Liver (tissue), 3 donors: ENCODE results near the gene MSGN1.

Source experiments
- RAD21 ChIP-seq, 2 donors: IDR thresholded peaks; 2 replicates each; pipeline ENCODE4 v1.6.1; 2016; ENCODE audit warnings: antibody characterized with exemption in 2 of 2, mild to moderate bottlenecking in 2 of 2
- RXRA ChIP-seq, 2 donors: IDR thresholded peaks; 2 replicates each; pipeline ENCODE4 v1.6.1; 2017 to 2018; ENCODE audit warnings: antibody characterized with exemption in 2 of 2, mild to moderate bottlenecking in 1 of 2
- SP1 ChIP-seq: IDR thresholded peaks from 2 replicates; pipeline ENCODE4 v1.6.1; 2018; ENCODE audit warnings: antibody characterized with exemption, mild to moderate bottlenecking
- TF ChIP-seq, protein P1 (sequence below): fragments of 150-350 bp; IDR thresholded peaks from 2 replicates; pipeline ENCODE4 v1.5.1; 2017; ENCODE audit warnings: improper control_type of control experiment, low read depth, low read length; ENCODE audit not compliant: missing input control
- donor health status: healthy.
- donor health status: healthy.

DNA sequence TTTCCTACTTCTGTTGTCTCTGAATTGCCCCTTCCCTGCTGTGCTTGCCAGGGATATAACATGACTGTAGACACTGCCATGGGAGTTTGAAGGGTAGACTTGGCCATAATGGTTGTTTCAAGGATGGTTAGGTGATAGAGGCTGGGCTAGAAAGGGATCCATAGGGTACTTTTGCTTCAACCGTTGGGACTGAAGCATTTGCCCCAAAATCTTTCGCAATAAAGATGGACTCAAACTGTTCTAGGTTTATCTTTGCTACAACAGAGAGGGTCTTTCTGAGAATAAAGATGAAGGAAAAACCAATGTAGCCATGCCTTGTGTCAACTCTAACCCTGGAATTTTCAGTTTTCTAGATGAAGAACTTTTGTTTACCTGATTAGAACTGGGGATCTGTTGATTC lies 27.2 kb downstream of the MSGN1 start:
- TF ChIP-seq RAD21 (IDR thresholded peaks at IDR 0.05) (no peak), SP1 (no peak), RXRA (IDR thresholded peaks at IDR 0.05) (no peak)
- TF ChIP-seq, protein P1, sequence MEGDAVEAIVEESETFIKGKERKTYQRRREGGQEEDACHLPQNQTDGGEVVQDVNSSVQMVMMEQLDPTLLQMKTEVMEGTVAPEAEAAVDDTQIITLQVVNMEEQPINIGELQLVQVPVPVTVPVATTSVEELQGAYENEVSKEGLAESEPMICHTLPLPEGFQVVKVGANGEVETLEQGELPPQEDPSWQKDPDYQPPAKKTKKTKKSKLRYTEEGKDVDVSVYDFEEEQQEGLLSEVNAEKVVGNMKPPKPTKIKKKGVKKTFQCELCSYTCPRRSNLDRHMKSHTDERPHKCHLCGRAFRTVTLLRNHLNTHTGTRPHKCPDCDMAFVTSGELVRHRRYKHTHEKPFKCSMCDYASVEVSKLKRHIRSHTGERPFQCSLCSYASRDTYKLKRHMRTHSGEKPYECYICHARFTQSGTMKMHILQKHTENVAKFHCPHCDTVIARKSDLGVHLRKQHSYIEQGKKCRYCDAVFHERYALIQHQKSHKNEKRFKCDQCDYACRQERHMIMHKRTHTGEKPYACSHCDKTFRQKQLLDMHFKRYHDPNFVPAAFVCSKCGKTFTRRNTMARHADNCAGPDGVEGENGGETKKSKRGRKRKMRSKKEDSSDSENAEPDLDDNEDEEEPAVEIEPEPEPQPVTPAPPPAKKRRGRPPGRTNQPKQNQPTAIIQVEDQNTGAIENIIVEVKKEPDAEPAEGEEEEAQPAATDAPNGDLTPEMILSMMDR, result no peak
